ENCODE data around the gene MAP2K7.

- TF ChIP-seq CTCF (IDR thresholded peaks at IDR 0.05) (no peak), POLR2A (IDR thresholded peaks at IDR 0.05) (no peak)
Measured at GRCh38 chr19:7868326-7868670, 35.4 kb upstream of the MAP2K7 start.

Data from transverse colon (tissue), 3 donors.